ENCODE data around the gene EGFL7. TPM values are rescaled to one million over a fixed set of nuclear protein-coding genes. Genes with fewer than 3 reads are reported as not detected.

The EGFL7 gene
- total RNA-seq, 4 donors from 2014 or later = 12.3 to 64.7 (median 33.6) TPM

GRCh38 chr9:136705564-136705963, 42.8 kb downstream of the EGFL7 start:
- no peaks in the 10 kb centered on the region for H3K36me3 ChIP-seq
- no peak for DNase-seq
- WGBS, 2 donors (ENCODE audit: low coverage in 1 of 2) = 44% methylated on average over 7 of the region's 7 CpGs; no CpG with 5 or more reads in 1 of the 2 donors
- in situ Hi-C loops (cut with MboI; ENCODE audit: low pct_ligation_motif_present in 1 of 4, low pct_unique_long_range_greater_than_20kb in 1 of 4, low sequenced_read_pairs in 3 of 4) = no loop called here
- H3K4me1 ChIP-seq = peaks cover 0 to 6% (median 3%) of the 10 kb centered on the region in 4 donors
- no peaks in the 10 kb centered on the region for H3K9me3 ChIP-seq
- peaks cover 29% of the 10 kb centered on the region for H3K27me3 ChIP-seq
- no peak overlapping the region for H3K4me3 ChIP-seq
- no peak overlapping the region for H3K27ac ChIP-seq
- TF ChIP-seq CTCF (IDR thresholded peaks at IDR 0.05) = no peak
- intact Hi-C loops (cut with DNase I; ENCODE audit: low total_unique reads) = no loop called here

DNA sequence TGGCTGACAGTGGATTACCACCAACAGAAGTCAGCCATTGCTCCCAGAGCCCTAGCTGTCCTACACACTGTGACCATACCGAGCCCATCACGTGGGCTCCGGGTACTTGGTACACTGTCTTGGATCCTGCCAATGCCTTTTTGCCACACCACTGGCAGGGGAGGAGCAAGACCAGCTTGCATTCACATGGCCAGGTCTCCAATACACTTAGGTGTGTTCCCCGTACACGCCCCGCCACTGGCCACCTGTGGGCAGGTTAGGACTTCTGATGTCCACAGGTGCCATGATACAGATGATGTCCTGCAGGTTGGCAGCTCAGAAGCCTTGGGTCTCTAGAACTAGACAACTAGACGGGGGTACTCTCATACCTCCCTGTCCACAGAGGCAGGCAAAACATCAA, 44.3 kb downstream of the EGFL7 start:
- peaks cover 29% of the 10 kb centered on the region for H3K27me3 ChIP-seq
- in situ Hi-C loops (cut with MboI; ENCODE audit: low pct_ligation_motif_present in 1 of 4, low pct_unique_long_range_greater_than_20kb in 1 of 4, low sequenced_read_pairs in 3 of 4) (no loop called here), intact Hi-C loops (cut with DNase I; ENCODE audit: low total_unique reads) (no loop called here)
- DNase-seq = no peak
- no peaks in the 10 kb centered on the region for H3K9me3 ChIP-seq
- 86 to 93% methylated on average over 3 to 4 of the region's 7 CpGs for WGBS, 2 donors (ENCODE audit: low coverage in 1 of 2)
- no peak overlapping the region for H3K4me3 ChIP-seq
- no peak overlapping the region for H3K27ac ChIP-seq
- H3K36me3 ChIP-seq = no peaks in the 10 kb centered on the region
- TF ChIP-seq EP300 (IDR thresholded peaks at IDR 0.05; ENCODE audit: low read depth) = no peak
- no peak for TF ChIP-seq POLR2A (IDR thresholded peaks at IDR 0.05)
- TF ChIP-seq CTCF (IDR thresholded peaks at IDR 0.05) = no peak
- no peak for TF ChIP-seq POLR2AphosphoS5 (IDR thresholded peaks at IDR 0.05)
- peaks cover 6 to 7% (median 6%) of the 10 kb centered on the region in 4 donors for H3K4me1 ChIP-seq

- peaks cover 37% of the 10 kb centered on the region for H3K27me3 ChIP-seq
- H3K4me3 ChIP-seq = no peak overlapping the region
- H3K36me3 ChIP-seq = no peaks in the 10 kb centered on the region
- TF ChIP-seq CTCF (IDR thresholded peaks at IDR 0.05) (no peak), EP300 (IDR thresholded peaks at IDR 0.05; ENCODE audit: low read depth) (no peak), POLR2A (IDR thresholded peaks at IDR 0.05) (no peak), POLR2AphosphoS5 (IDR thresholded peaks at IDR 0.05) (no peak)
- no peak overlapping the region for H3K27ac ChIP-seq
- intact Hi-C loops (cut with DNase I; ENCODE audit: low total_unique reads) (no loop called here), in situ Hi-C loops (cut with MboI; ENCODE audit: low pct_ligation_motif_present in 1 of 4, low pct_unique_long_range_greater_than_20kb in 1 of 4, low sequenced_read_pairs in 3 of 4) (no loop called here)
- H3K4me1 ChIP-seq = peaks cover 7 to 13% (median 12%) of the 10 kb centered on the region in 4 donors
- 86 to 93% methylated on average over 6 to 19 of the region's 22 CpGs for WGBS, 2 donors (ENCODE audit: low coverage in 1 of 2)
- DNase-seq = no peak
- no peaks in the 10 kb centered on the region for H3K9me3 ChIP-seq
These were observed 45.3 kb downstream of the EGFL7 start for GRCh38 chr9:136707849-136708517.

DNA sequence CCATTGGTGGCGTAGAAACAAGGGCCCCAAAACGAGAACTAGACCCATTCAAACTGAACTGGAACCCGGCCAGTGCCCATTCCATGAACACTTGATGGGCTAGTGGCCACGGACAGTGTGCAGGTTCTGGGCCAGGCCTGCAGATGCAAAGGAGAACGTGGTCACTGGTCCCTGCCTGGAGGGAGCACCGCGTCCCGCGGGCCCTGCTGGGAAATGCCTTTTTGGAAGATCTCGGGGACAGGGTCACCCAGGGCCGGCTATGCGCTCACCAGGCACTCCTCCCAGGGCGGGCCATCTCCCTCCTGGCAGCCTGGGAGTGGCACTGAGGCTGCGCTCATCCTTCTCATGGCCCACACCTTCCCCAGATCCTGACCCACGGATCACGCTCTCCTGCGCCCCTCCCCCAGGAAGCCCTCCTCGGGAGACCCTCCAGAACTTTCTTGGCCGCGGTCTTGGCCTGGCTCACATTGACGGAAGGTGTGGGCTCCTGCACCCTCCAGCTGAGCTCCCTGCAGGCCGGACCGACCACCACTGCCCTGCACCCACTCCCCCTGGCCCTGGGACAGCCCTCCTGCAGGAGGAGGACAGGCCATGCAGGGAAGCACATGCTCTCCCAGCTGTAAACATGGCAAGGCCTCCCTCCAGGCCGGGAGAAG, 46.9 kb downstream of the EGFL7 start:
- in situ Hi-C loops (cut with MboI; ENCODE audit: low pct_ligation_motif_present in 1 of 4, low pct_unique_long_range_greater_than_20kb in 1 of 4, low sequenced_read_pairs in 3 of 4) = no loop called here
- 87% methylated on average over 22 of the region's 24 CpGs; no CpG with 5 or more reads in 1 of the 2 donors for WGBS, 2 donors (ENCODE audit: low coverage in 1 of 2)
- DNase-seq = no peak
- no peak for TF ChIP-seq POLR2A (IDR thresholded peaks at IDR 0.05)
- TF ChIP-seq CTCF (IDR thresholded peaks at IDR 0.05) = no peak
- no peak for TF ChIP-seq EP300 (IDR thresholded peaks at IDR 0.05; ENCODE audit: low read depth)
- no peak for TF ChIP-seq POLR2AphosphoS5 (IDR thresholded peaks at IDR 0.05)
- Histone ChIP-seq H3K9me3 (no peaks in the 10 kb centered on the region), H3K27me3 (peaks cover 53% of the 10 kb centered on the region), H3K27ac (no peak overlapping the region), H3K4me3 (no peak overlapping the region), H3K36me3 (no peaks in the 10 kb centered on the region), H3K4me1 (peaks cover 9 to 15% (median 13%) of the 10 kb centered on the region in 4 donors)
- intact Hi-C loops (cut with DNase I; ENCODE audit: low total_unique reads) = no loop called here
